Activated CD4-positive, alpha-beta T cell treated with anti-CD3 and anti-CD28 coated beads, Interleukin-2, amount 50 U/mL, for 24 hours (primary cell): ENCODE results near the gene MAP2K7.
"Not testable (repeated sequence)": the region's sequence is repeated elsewhere in the genome, so short reads cannot be mapped to it uniquely, and the experiment has no call there.

Source experiments
- DNase-seq, 2 donors: peaks; one replicate each; pipeline ENCODE4 v3.0.0-alpha.2; 2020; ENCODE audit warnings: low read depth in 1 of 2, low spot score in 1 of 2

MAP2K7 gene

GRCh38 chr19:7961082-7961481 is 57.4 kb downstream of the MAP2K7 start:
- DNase-seq, result not testable (repeated sequence)

- DNase-seq, result no peak
Observed at GRCh38 chr19:7961920-7962626, 58.4 kb downstream of the MAP2K7 start.

- no peak for DNase-seq
Observed at GRCh38 chr19:7962644-7963268, 59.1 kb downstream of the MAP2K7 start.

- DNase-seq, result no peak
Observed at GRCh38 chr19:7963566-7963965, 59.9 kb downstream of the MAP2K7 start.
